ENCODE measurements around the gene SHISA9. TPM values are rescaled to one million over a fixed set of nuclear protein-coding genes. Genes with fewer than 3 reads are reported as not detected.
"Not testable (repeated sequence)": the region's sequence is repeated elsewhere in the genome, so short reads cannot be mapped to it uniquely, and the experiment has no call there.

SHISA9 gene
- not detected in 2 replicates for total RNA-seq

GRCh38 chr16:12901597-12902461 lies at the start of gene SHISA9:
Gene SHISA9 (plus strand): TSS chr16:12901598.
- no peak for DNase-seq (ENCODE audit: low read depth in 2 of 2)

- no peak for DNase-seq (ENCODE audit: low read depth in 2 of 2)
Observed at GRCh38 chr16:12853972-12854371, 47.4 kb upstream of the SHISA9 start.

- not testable (repeated sequence) for DNase-seq (ENCODE audit: low read depth in 2 of 2)
Observed at GRCh38 chr16:12857435-12857834, 44.0 kb upstream of the SHISA9 start.

GRCh38 chr16:12862327-12862726 lies 39.1 kb upstream of the SHISA9 start:
- DNase-seq (ENCODE audit: low read depth in 2 of 2) = no peak

- DNase-seq (ENCODE audit: low read depth in 2 of 2) = no peak
Observed at GRCh38 chr16:12862941-12863340, 38.5 kb upstream of the SHISA9 start.

GRCh38 chr16:12866981-12867551 lies 34.3 kb upstream of the SHISA9 start:
- DNase-seq (ENCODE audit: low read depth in 2 of 2) = no peak

GRCh38 chr16:12868169-12868568 lies 33.2 kb upstream of the SHISA9 start:
- no peak for DNase-seq (ENCODE audit: low read depth in 2 of 2)

GRCh38 chr16:12868788-12869187 lies 32.6 kb upstream of the SHISA9 start:
- no peak for DNase-seq (ENCODE audit: low read depth in 2 of 2)

- DNase-seq (ENCODE audit: low read depth in 2 of 2) = no peak
Observed at GRCh38 chr16:12869698-12870427, 31.5 kb upstream of the SHISA9 start.

- no peak for DNase-seq (ENCODE audit: low read depth in 2 of 2)
Observed at GRCh38 chr16:12871784-12872183, 29.6 kb upstream of the SHISA9 start.

- peak in 1 of 2 donors; percentile 60 for DNase-seq (ENCODE audit: low read depth in 2 of 2)
Observed at GRCh38 chr16:12874186-12874585, 27.2 kb upstream of the SHISA9 start.

GRCh38 chr16:12876778-12877177 lies 24.6 kb upstream of the SHISA9 start:
- DNase-seq (ENCODE audit: low read depth in 2 of 2) = no peak

GRCh38 chr16:12878973-12879372 lies 22.4 kb upstream of the SHISA9 start:
- no peak for DNase-seq (ENCODE audit: low read depth in 2 of 2)

GRCh38 chr16:12879812-12880211 lies 21.6 kb upstream of the SHISA9 start:
- no peak for DNase-seq (ENCODE audit: low read depth in 2 of 2)

GRCh38 chr16:12881182-12881581 lies 20.2 kb upstream of the SHISA9 start:
- no peak for DNase-seq (ENCODE audit: low read depth in 2 of 2)

GRCh38 chr16:12881740-12882139 lies 19.7 kb upstream of the SHISA9 start:
- DNase-seq (ENCODE audit: low read depth in 2 of 2) = no peak

GRCh38 chr16:12885742-12886141 lies 15.7 kb upstream of the SHISA9 start:
- no peak for DNase-seq (ENCODE audit: low read depth in 2 of 2)

GRCh38 chr16:12891836-12892235 lies 9.6 kb upstream of the SHISA9 start:
- DNase-seq (ENCODE audit: low read depth in 2 of 2) = no peak

- no peak for DNase-seq (ENCODE audit: low read depth in 2 of 2)
Observed at GRCh38 chr16:12893050-12893750, 8.2 kb upstream of the SHISA9 start.

GRCh38 chr16:12896562-12896961 lies 4.8 kb upstream of the SHISA9 start:
- DNase-seq (ENCODE audit: low read depth in 2 of 2) = peak; percentile 6 to 31

- no peak for DNase-seq (ENCODE audit: low read depth in 2 of 2)
Observed at GRCh38 chr16:12898551-12898950, 2.8 kb upstream of the SHISA9 start.

Measured in lung microvascular endothelial cell (primary cell).